GM18517 (cell line): ENCODE data around the gene PTPN9.
A peak's percentile ranks its signal among the peaks of the same experiment; 100 is the strongest.
"Not testable (repeated sequence)": the region's sequence is repeated elsewhere in the genome, so short reads cannot be mapped to it uniquely, and the experiment has no call there.

Experiments
- ATAC-seq: cut with Tn5 transposase; IDR thresholded peaks from one replicate; pipeline ENCODE4 v1.9.1; 2021; ENCODE audit warnings: mild to moderate bottlenecking, moderate library complexity; ENCODE audit not compliant: unreplicated experiment

The PTPN9 gene

GRCh38 chr15:75454471-75455378, 124.4 kb downstream of the PTPN9 start:
- ATAC-seq: no peak

- ATAC-seq: peak; percentile 39
Observed at GRCh38 chr15:75453703-75454470, 125.2 kb downstream of the PTPN9 start.

GRCh38 chr15:75452865-75453702, 126.0 kb downstream of the PTPN9 start:
- no peak for ATAC-seq

GRCh38 chr15:75452364-75452864, 126.7 kb downstream of the PTPN9 start:
- no peak for ATAC-seq

- peak; percentile 46 for ATAC-seq
Observed at GRCh38 chr15:75451674-75452363, 127.3 kb downstream of the PTPN9 start, which contains the start of gene SIN3A. TSS of gene SIN3A (minus strand) at chr15:75451690. CDS start at chr15:75430375, 21,315 bp downstream.

- no peak for ATAC-seq
Observed at GRCh38 chr15:75451202-75451673, 127.9 kb downstream of the PTPN9 start.

GRCh38 chr15:75450307-75451201, 128.6 kb downstream of the PTPN9 start:
- ATAC-seq: no peak

GRCh38 chr15:75449585-75450306, 129.4 kb downstream of the PTPN9 start:
- no peak for ATAC-seq

- ATAC-seq: not testable (repeated sequence)
Observed at GRCh38 chr15:75448171-75448570, 130.9 kb downstream of the PTPN9 start.

GRCh38 chr15:75446151-75446550, 133.0 kb downstream of the PTPN9 start:
- no peak for ATAC-seq

GRCh38 chr15:75445324-75445723, 133.8 kb downstream of the PTPN9 start:
- not testable (repeated sequence) for ATAC-seq

- not testable (repeated sequence) for ATAC-seq
Observed at GRCh38 chr15:75443972-75444453, 135.1 kb downstream of the PTPN9 start.

- no peak for ATAC-seq
Observed at GRCh38 chr15:75437721-75438120, 141.4 kb downstream of the PTPN9 start.

- ATAC-seq: no peak
Observed at GRCh38 chr15:75436881-75437280, 142.2 kb downstream of the PTPN9 start.

GRCh38 chr15:75431682-75432081, 147.4 kb downstream of the PTPN9 start:
- no peak for ATAC-seq

GRCh38 chr15:75431270-75431669, 147.8 kb downstream of the PTPN9 start:
- no peak for ATAC-seq

GRCh38 chr15:75430259-75430658, 148.9 kb downstream of the PTPN9 start:
- no peak for ATAC-seq

GRCh38 chr15:75428152-75428551, 151.0 kb downstream of the PTPN9 start:
- no peak for ATAC-seq
